Stimulated activated effector memory CD8-positive, alpha-beta T cell treated with anti-CD3 and anti-CD28 coated beads, Interleukin-12 subunit alpha, Interleukin-12 subunit beta, amount 100 ng/mL, for 72 hours (primary cell): Measurements from ENCODE around the gene CNTNAP2.

ENCODE experiments used
- ATAC-seq: fragments of 150-1000 bp; cut with Tn5 transposase; 2 replicates; pipeline ENCODE4 v1.10.0; 2021
- DNase-seq, 2 donors: peaks; one replicate each; pipeline ENCODE4 v3.0.0; 2021 to 2022; ENCODE audit warnings: low spot score in 2 of 2
- H3K27ac Mint-ChIP-seq: one replicate; pipeline ENCODE4 v1.8.0; 2022; ENCODE audit warnings: mild to moderate bottlenecking, mixed read lengths
- H3K36me3 Mint-ChIP-seq: one replicate; pipeline ENCODE4 v1.8.0; 2022; ENCODE audit warnings: mild to moderate bottlenecking, mixed read lengths
- H3K4me1 Mint-ChIP-seq: one replicate; pipeline ENCODE4 v1.8.0; 2022; ENCODE audit warnings: mixed read lengths
- H3K4me3 Mint-ChIP-seq: one replicate; pipeline ENCODE4 v1.8.0; 2022; ENCODE audit warnings: mild to moderate bottlenecking, mixed read lengths
- H3K9me3 Mint-ChIP-seq: one replicate; pipeline ENCODE4 v1.8.0; 2022; ENCODE audit warnings: mixed read lengths

CNTNAP2 gene

DNA sequence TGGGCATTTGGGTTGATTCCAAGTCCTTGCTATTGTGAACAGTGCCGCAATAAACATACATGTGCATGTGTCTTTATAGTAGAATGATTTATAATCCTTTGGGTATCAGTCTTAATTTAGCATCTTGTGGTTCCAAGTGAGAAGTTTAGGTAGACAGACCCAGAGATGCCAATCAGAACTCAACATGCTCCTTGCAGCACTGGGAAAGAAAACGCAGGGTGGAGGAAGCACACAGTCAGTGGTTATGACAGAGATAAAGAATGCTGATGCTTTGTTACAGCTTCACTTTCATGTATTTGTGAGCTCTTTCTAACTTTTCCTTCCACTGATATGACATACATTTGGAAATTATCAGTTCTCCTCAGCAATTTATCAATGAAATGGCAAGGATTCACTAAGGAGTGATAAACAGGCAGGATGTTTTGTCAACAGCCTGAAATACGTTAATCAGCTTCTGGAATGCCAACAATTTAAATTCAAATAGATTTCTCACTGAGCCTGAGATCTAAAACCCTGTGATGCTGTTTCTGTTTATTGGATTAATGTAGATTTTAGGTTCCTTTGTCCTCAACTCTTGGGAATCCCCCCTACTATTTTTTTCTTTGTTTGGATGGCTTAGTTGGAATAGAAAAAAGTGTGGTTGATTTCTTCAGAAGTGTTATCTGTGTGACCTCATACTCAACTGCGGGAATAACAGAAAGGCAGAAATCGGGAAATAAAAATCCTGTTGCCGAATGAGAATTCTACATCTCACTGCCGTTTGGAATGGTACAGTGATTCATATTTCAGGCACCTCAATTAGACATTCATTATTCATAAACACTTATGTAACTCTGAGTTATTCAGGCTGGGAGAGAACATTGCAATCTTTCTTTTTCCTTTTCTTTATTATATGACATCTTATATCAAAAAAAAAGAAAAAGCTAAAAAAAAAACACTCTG, 675.0 kb downstream of the CNTNAP2 start:
- Mint-ChIP-seq H3K9me3 (peaks cover 27% of the 10 kb centered on the region), H3K36me3 (no peaks in the 10 kb centered on the region), H3K27ac (no peak overlapping the region), H3K4me1 (no peaks in the 10 kb centered on the region), H3K4me3 (no peak overlapping the region)
- no peak for DNase-seq
- no peak for ATAC-seq

DNA sequence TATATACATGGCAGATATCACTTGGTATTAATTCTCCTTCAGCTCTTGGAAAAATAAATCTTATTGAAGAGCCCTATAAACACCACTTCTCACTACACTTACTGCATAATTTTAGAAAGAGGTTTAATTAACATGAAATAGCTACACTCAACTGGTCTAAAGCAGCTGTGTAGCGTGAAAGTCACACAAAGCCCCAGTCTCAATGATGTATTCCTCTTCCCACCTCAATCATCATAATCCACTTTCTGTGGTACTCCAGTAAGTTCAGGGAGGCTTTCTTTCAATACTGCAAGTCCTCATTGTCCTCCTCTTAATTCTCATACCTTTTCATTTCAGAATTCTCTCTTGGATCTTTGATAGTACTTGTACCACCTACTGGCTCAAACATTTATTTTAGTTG, 688.0 kb downstream of the CNTNAP2 start:
- no peak overlapping the region for H3K27ac Mint-ChIP-seq
- H3K36me3 Mint-ChIP-seq = no peaks in the 10 kb centered on the region
- peaks cover 20% of the 10 kb centered on the region for H3K9me3 Mint-ChIP-seq
- no peak for ATAC-seq
- DNase-seq = no peak
- H3K4me1 Mint-ChIP-seq = no peaks in the 10 kb centered on the region
- H3K4me3 Mint-ChIP-seq = no peak overlapping the region

DNA sequence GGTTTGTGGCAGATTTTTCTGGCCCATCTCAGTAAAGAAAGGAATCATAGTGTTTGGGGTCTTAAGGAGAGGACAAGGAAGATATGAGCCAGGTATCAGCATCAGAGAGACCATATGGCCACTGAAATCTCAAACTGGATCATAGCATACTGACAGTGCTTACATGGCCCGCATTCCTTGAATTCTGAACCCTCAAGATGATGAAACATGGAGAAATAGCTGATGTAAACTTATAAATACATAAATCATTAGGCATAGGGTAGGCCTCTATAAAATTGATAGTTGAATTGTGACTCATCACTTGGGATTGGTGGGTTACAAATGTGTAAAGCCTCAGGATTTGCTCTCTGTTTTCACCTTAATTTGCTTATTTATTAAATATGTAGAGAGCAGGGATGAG, 688.5 kb downstream of the CNTNAP2 start:
- no peak for DNase-seq

DNA sequence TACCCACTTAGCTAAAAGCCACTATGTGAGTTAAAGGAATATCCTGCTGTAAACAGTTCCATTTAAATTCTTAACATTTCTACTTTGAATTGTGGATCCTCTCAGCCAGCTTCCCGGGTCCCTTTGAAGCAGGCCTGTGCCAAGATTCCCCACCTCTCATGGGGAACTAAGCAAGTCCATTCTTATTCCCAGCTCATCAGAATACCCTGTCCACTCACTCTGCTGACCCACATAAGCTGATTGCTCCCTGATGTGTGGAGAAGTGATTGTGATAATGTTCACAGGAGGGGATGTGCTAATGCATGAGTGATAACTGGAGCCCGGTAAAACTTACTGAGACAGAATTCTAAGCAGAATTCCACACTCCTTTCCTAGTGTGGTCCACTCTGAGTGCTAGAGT, 709.7 kb downstream of the CNTNAP2 start:
- Mint-ChIP-seq H3K4me3 (no peak overlapping the region), H3K9me3 (peaks cover 6% of the 10 kb centered on the region), H3K36me3 (no peaks in the 10 kb centered on the region), H3K27ac (no peak overlapping the region), H3K4me1 (no peaks in the 10 kb centered on the region)
- ATAC-seq (no peak), DNase-seq (no peak)

More for the DNA sequence above, 688.5 kb downstream of the CNTNAP2 start:
- no peak overlapping the region for H3K27ac Mint-ChIP-seq
- H3K4me3 Mint-ChIP-seq = no peak overlapping the region
- no peaks in the 10 kb centered on the region for H3K4me1 Mint-ChIP-seq
- H3K9me3 Mint-ChIP-seq = peaks cover 24% of the 10 kb centered on the region
- no peaks in the 10 kb centered on the region for H3K36me3 Mint-ChIP-seq
- no peak for ATAC-seq

DNA sequence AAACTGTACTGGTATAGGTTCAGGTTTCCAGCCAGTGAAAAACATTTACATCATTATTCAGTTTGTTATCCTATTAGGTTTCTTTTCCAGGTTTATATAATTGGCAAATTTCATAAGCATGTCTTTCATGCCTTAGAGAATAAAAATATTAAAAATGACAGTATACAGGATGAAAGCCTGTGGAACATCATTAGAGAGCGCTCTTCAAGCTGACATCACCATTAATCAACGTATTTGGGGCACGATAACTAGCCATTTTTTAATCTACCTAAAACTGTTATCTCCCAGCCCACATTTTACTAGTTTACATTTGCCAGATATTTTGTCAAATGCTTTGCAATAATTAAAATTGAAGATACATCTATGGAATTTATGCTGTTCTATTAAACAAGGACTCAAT, 714.1 kb downstream of the CNTNAP2 start:
- Mint-ChIP-seq H3K4me1 (no peaks in the 10 kb centered on the region), H3K4me3 (no peak overlapping the region), H3K9me3 (peaks cover 8% of the 10 kb centered on the region), H3K27ac (no peak overlapping the region), H3K36me3 (no peaks in the 10 kb centered on the region)
- ATAC-seq = no peak
- no peak for DNase-seq

DNA sequence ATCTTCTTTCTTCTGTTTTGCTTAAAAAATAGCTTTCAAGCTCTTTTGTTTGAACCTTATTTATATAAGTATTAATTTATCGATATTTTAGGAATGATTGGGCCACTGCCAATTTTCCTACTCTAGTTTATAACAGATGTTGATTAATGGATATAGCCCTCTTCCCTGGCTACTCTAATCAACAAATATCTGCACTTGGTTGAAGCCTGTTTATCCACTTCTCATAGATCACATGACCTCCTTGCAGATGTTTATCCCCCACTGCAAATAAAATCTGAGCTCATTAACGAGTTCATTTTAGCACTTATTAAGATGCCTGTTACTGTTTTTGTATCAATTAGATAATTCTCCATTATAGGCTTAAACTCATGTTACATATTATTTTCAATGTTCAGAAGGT, 715.3 kb downstream of the CNTNAP2 start:
- Mint-ChIP-seq H3K36me3 (no peaks in the 10 kb centered on the region), H3K4me3 (no peak overlapping the region), H3K4me1 (no peaks in the 10 kb centered on the region), H3K27ac (no peak overlapping the region), H3K9me3 (peaks cover 10% of the 10 kb centered on the region)
- ATAC-seq (no peak), DNase-seq (no peak)

DNA sequence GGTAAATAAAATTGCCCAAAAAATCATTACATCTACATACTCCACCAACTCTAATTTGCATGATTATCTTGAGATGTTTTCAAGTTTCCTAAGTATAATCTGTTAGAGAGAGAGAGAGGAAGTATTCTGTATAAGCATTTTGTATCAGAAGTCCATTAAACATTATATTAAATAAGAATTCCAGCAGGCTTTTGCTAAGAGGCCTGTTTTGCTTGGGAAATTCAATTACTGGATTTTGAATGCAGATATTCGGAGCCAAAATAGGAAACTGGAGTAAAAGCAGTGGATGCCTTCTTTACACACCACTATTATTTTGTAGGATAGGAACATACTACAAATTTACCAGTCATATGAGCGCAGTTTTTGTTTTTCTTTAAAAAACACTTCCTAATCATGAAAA, 727.8 kb downstream of the CNTNAP2 start:
- ATAC-seq (no peak), DNase-seq (no peak)
- no peak overlapping the region for H3K27ac Mint-ChIP-seq
- peaks cover 11% of the 10 kb centered on the region for H3K9me3 Mint-ChIP-seq
- no peaks in the 10 kb centered on the region for H3K36me3 Mint-ChIP-seq
- H3K4me3 Mint-ChIP-seq = no peak overlapping the region
- no peaks in the 10 kb centered on the region for H3K4me1 Mint-ChIP-seq

DNA sequence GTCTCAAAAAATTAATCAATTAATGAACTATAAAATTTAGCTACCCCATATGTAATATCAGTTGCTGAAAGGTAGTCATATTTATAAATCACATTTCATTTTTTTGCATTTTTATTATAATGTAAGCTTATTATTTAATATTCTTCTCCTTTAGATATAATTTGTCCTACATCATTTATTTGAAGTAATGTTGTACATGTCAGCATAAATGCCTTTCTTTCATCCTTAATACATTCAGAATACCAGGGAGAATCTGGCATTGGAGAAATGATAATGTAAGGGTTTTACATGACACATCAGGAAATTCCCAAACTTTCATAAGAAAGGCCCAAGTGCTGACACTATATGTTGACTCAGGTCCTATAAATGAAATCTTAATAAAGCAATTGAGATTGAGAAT, 742.1 kb downstream of the CNTNAP2 start:
- Mint-ChIP-seq H3K9me3 (peaks cover 24% of the 10 kb centered on the region), H3K36me3 (no peaks in the 10 kb centered on the region), H3K4me3 (no peak overlapping the region), H3K4me1 (no peaks in the 10 kb centered on the region), H3K27ac (no peak overlapping the region)
- DNase-seq (no peak), ATAC-seq (no peak)

DNA sequence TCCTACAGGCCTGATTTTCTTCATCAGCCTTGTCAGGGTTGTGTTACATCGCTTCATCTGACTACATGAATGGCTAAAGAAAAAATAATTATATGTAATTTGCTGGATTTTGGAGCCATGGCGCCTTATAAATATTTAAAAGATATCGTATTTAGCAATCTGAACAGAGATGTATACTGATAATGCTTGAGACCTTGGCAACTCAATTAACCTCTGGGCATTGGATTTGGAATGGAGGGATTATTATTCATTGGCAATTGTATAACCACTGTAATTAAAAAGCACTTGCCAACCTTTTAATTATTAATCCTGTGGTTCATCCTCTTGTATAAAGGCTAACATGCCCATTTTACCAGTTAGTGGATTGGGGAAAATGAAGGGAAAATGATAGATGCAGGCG, 745.1 kb downstream of the CNTNAP2 start:
- Mint-ChIP-seq H3K36me3 (no peaks in the 10 kb centered on the region), H3K4me1 (no peaks in the 10 kb centered on the region), H3K27ac (no peak overlapping the region), H3K4me3 (no peak overlapping the region), H3K9me3 (peaks cover 16% of the 10 kb centered on the region)
- ATAC-seq (no peak), DNase-seq (no peak)

DNA sequence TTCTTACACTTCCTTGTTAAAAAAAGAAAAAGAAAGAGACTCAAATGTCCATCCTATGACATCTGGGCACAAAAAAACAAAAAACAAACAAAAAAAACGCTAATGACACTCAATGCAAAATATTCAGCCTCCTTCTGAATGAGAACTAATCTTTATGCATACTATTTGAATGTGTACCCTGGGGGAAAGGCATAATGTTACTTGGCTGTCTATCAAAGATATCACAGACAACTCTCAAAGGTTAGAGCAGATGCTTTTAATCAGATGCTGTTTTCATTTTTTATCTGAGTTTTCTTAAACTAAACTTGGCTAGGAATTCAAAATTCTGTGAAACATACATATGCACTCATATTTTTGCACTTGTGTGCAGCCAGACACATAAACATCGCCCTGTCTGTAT, 745.8 kb downstream of the CNTNAP2 start:
- no peak for ATAC-seq

DNA sequence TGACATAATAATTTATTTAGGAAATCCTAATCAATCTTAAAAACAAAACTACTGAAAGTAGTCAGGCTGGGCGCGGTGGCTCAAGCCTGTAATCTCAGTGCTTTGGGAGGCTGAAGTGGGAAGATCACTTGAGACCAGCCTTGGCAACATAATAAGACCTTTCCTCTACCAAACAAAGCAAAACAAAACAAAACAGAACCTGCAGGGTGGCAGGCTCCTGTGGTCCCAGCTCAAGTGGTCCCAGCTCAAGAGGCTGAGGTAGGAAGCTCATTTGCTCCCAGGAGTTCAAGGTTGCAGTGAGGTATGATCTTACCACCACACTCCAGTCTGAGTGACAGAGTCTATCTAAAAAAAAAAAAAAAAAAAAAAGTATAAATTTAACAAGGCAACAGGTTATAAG, 748.0 kb downstream of the CNTNAP2 start:
- Mint-ChIP-seq H3K27ac (no peak overlapping the region), H3K9me3 (peaks cover 15% of the 10 kb centered on the region), H3K4me1 (no peaks in the 10 kb centered on the region), H3K4me3 (no peak overlapping the region), H3K36me3 (no peaks in the 10 kb centered on the region)
- DNase-seq (no peak), ATAC-seq (no peak)

More for the DNA sequence above, 745.8 kb downstream of the CNTNAP2 start:
- DNase-seq = no peak
- no peak overlapping the region for H3K4me3 Mint-ChIP-seq
- no peak overlapping the region for H3K27ac Mint-ChIP-seq
- H3K9me3 Mint-ChIP-seq = peaks cover 15% of the 10 kb centered on the region
- H3K36me3 Mint-ChIP-seq = no peaks in the 10 kb centered on the region
- H3K4me1 Mint-ChIP-seq = no peaks in the 10 kb centered on the region

DNA sequence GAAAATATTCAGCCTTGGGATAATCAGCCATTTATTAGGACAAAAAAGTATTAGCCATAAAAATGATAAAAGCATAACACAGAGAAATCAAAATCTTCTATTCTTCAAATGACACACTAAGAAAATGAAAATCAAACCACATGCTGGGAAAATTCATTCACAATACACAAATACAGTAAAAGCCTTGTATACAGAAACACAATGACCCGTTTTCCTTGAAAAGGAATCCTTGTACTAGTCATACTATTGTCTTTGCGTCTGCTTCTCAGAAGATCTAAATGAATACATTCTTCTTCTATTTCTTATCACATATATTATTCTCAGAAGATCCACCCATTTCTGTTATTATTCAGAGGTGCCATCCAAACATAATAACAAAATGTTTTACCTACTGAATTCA, 749.1 kb downstream of the CNTNAP2 start:
- DNase-seq = no peak
- Mint-ChIP-seq H3K4me1 (no peaks in the 10 kb centered on the region), H3K4me3 (no peak overlapping the region), H3K27ac (no peak overlapping the region), H3K9me3 (peaks cover 10% of the 10 kb centered on the region), H3K36me3 (no peaks in the 10 kb centered on the region)
- no peak for ATAC-seq

DNA sequence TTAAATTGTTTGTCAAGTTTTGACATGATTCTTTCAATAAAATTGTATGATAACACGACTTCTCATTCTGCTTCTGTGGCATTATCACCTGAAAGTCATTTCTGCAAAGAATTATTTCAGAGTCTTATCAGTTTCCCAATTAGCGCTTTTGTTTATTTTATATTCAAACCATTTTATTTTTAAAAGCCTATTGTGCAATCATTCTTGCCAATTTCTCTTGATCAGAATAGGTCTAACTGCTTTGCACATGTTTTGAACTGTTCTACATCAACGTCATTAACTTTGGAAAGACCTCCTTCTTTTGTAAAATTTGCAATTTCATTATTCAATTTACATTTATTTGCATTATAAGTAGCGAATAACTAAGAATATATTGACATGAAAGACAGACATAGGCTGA, 758.1 kb downstream of the CNTNAP2 start:
- Mint-ChIP-seq H3K27ac (no peak overlapping the region), H3K4me1 (no peaks in the 10 kb centered on the region), H3K9me3 (peaks cover 8% of the 10 kb centered on the region), H3K4me3 (no peak overlapping the region), H3K36me3 (no peaks in the 10 kb centered on the region)
- ATAC-seq = no peak
- DNase-seq = no peak

DNA sequence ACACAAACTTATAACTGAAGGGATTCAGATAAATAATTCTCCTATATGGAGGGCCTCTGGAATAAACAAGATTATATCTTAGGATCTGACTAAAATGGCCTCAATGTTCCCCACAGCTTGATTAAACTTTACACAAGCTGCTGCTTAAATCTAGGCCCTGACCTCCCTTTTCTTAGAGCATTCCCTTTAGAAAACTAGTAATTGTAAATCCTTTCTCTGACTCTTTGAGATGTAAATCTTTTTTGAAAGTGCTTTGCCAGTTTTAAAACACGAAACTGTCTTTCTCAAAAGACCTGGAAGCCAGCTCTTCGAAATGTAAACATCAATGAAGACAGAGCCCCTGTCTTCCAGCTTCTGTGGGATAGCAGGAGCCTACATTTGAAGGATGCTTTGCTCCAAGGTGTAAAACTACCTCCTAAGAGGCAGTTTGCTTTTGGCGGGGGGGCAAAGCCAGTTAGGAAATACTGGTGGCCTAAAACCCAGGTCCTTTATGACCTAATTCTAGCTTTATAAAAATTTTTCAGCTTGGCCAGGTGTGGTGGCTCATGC, 758.7 kb downstream of the CNTNAP2 start:
- DNase-seq = no peak
- H3K4me3 Mint-ChIP-seq = no peak overlapping the region
- no peak for ATAC-seq
- peaks cover 8% of the 10 kb centered on the region for H3K9me3 Mint-ChIP-seq
- no peak overlapping the region for H3K27ac Mint-ChIP-seq
- no peaks in the 10 kb centered on the region for H3K36me3 Mint-ChIP-seq
- no peaks in the 10 kb centered on the region for H3K4me1 Mint-ChIP-seq

DNA sequence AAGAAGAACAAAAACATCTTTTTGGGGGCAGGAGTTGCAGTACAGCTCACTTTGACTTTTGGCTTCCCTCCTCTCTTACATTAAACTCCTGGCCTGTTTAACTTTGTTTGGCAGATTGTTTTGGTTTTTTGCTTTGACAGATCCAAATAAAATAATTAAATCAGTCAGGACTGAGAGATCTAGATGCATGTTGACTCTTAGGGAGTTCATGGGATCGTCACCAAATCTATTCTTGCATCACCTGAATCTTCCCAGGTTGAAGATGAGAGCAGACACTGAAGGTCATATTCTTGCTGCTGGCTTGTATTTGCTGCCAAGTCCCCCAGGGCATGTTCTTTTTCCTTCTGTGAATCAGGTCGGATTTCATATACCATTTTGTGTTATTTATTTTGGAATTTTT, 759.4 kb downstream of the CNTNAP2 start:
- ATAC-seq = no peak
- H3K4me1 Mint-ChIP-seq = no peaks in the 10 kb centered on the region
- H3K4me3 Mint-ChIP-seq = no peak overlapping the region
- peaks cover 8% of the 10 kb centered on the region for H3K9me3 Mint-ChIP-seq
- no peak for DNase-seq
- no peak overlapping the region for H3K27ac Mint-ChIP-seq
- no peaks in the 10 kb centered on the region for H3K36me3 Mint-ChIP-seq

DNA sequence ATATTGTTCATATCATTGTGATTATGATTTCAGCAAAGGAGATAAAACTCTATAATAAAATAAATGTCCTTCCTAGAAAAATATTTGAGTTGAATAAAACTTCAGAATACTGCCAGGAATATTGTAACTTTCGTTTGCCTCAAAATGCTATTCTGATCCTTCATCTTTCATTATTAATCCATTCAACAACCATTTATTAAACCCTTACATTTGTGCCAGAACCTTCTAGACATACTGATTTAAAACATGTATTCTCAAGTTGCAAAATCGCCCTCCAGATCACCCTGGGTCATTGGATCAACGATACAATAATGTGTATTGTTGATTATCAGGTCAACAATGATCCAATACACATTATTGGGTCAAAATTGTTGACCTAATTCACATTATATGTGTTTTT, 759.8 kb downstream of the CNTNAP2 start:
- H3K4me3 Mint-ChIP-seq = no peak overlapping the region
- H3K27ac Mint-ChIP-seq = no peak overlapping the region
- no peaks in the 10 kb centered on the region for H3K36me3 Mint-ChIP-seq
- DNase-seq (no peak), ATAC-seq (no peak)
- H3K4me1 Mint-ChIP-seq = no peaks in the 10 kb centered on the region
- peaks cover 8% of the 10 kb centered on the region for H3K9me3 Mint-ChIP-seq
